DMS53 (cell line): Measurements from ENCODE around the gene IGLL5.
A peak's percentile ranks its signal among the peaks of the same experiment; 100 is the strongest.

ENCODE experiments used
- DNase-seq: peaks from one replicate; lab custom pipeline; 2025; lab: John Stamatoyannopoulos, UW

The IGLL5 gene

GRCh38 chr22:22887621-22888503, at the start of gene IGLL5:
Gene IGLL5, plus strand, starts transcription at chr22:22887816. Its CDS starts 238 bp downstream, at chr22:22888054.
- no peak for DNase-seq

DNA sequence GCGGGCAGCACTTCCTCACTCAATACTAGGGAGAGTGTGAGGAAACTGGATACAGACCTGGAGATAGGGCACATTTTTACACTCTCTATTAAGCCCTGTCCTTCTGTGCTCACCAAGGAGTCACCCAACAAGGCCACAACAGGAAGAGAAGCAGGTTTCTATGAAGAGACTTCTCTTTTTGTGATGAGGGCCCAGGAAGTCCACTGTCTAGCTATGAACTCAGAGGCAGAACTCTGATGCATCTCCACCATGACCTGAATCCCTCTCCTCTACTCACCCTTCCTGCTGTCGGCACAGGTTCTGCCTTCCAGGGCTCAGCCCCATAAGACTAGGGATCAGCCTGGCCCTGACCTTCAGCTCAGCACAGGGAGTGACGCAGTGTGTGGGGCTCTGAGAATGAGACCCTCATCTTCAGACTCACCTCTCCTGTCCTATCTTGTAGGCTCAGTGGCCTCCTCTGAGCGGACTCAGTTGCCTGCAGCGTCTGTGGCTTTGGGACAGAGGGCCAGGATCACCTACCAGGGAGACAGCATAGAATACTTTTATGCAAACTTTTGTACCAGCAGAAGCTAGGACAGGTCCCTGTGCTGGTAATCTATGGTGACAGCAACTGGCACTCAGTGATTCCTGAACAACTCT, 49.3 kb upstream of the IGLL5 start:
- no peak for DNase-seq

DNA sequence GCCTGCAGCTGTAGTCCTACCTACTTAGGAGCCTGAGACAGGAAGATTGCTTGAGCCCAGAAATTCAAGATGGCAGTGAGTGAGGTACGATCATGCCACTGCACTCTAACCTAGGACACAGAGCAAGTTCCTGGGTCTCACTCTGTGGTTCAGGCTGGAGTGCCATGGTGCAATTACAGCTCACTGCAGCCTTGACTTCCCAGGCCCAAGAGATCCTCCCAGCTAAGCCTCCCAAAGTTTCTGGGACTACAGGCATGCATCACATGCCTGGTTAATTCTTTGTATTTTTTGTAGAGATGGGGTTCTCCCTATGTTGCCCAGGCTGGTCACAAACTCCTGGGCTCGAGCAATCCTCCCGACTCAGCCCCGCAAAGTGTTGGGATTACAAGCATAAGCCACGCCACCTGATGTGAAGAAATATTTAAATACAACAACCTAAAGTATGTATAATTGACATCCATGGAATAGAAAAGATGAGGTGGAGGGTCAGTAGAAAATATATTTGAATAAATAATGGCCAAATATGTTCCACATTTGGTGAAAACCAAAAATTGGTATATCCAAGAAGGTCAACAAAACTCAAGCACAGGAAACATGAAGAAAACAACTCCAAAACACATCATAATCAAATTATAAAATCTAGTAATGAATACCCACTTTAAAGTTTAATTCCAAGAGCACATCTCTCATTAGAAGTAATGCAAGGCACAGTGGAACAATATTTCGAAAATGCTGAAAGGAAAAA, 47.9 kb upstream of the IGLL5 start:
- no peak for DNase-seq

GRCh38 chr22:22840780-22841179, 46.8 kb upstream of the IGLL5 start:
- no peak for DNase-seq

DNA sequence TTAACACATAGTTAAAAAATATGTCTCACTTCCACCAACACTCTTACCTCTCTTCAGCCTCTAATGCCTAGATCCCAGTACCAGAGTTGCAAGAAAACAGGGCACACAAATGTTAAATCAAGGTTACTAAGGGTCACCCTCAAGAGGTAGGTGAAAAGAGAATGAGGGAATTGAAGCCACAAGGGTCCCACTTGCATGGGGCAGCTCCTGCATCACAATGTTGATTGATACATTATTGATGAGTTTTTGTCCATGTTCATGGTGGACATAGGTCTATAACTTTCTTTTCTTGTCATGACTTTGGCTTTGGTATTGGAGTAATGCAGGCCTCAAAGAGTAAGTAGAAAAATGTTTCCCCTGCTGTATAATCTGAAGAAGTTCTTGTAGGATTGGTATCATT, 46.0 kb upstream of the IGLL5 start:
- DNase-seq = no peak

GRCh38 chr22:22842085-22842484, 45.5 kb upstream of the IGLL5 start:
- DNase-seq = no peak

DNA sequence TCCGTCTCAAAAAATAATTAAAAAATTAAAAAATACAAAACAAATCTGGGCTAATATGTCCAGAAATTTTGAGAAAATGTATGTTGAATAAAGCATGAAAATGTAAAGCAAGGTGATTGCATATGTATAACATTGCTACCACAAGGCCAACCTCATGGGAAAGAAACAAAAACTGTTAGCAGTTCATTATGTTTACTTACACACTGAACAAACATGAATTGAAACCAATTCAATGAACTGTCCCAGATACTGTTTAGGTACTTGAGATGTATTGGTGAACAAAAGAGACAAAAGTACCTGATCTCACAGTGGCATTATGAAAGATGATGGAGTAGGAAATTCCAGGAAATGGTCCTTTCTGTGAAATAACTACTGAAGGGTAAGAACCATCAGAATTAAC, 43.8 kb upstream of the IGLL5 start:
- DNase-seq = peak; percentile 59

DNA sequence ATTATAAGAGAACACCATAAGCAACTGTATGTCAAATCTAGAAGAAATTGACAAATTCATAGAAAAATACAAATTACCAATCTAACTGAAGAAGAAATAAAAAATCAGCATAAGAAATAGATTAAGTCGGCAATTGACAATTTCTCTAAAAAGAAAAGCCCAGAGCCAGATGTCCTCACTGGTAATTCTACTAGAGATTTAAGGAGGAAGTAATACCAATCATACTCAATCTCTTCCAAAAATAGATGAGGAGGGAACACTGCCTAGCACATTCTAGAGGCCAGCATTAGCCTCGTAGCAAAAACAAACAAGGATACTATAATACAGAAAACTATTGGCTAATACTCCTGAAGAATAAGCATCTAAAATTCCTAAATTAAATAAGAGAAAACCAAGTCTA, 40.4 kb upstream of the IGLL5 start:
- DNase-seq = no peak

DNA sequence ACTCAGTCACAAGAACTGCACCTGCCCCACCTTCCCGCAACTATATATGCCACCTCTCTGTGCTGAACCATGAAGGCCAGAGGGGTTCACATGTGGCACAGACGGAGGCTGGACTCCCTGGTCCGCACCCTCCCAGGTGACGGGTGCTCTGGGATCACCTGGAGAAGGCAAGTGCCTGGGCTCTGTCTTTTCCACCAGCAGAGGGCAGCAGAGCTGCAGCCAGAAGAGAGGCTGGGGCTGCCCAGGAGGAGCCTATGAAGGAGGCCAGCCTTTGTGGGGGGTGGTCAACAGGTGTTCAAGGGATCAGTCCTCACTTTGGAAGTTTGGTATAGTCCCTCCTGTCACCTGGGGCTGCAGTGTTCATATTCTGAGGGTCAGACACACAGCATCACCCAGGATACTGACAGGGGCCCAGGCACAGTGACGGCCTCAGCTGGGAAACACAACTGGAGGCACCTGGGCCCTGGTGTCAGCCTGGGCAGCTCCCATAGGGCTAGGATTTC, 39.2 kb upstream of the IGLL5 start:
- peak; percentile 73 for DNase-seq

GRCh38 chr22:22849640-22850610, 37.7 kb upstream of the IGLL5 start:
- DNase-seq = no peak

DNA sequence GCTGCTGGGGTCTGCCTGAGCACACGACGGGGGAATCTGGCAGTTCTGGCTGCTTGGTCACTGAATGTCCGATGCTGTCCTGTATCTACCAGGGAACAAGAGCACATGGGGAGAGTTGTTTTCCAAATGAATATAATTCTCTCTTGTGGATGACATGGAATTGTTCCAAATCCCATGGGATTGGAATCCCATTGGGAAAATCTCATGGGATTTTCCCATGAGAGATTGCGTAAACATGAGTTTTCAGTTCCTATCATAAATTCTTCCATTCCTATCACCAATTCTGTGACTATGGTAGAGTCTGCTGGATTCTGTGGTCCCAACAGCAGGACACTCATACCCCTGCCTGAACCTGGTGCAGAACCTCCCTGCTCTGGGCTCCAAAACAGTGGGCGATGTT, 35.6 kb upstream of the IGLL5 start:
- DNase-seq = no peak

- no peak for DNase-seq
Measured at GRCh38 chr22:22853713-22854112, 33.9 kb upstream of the IGLL5 start.

DNA sequence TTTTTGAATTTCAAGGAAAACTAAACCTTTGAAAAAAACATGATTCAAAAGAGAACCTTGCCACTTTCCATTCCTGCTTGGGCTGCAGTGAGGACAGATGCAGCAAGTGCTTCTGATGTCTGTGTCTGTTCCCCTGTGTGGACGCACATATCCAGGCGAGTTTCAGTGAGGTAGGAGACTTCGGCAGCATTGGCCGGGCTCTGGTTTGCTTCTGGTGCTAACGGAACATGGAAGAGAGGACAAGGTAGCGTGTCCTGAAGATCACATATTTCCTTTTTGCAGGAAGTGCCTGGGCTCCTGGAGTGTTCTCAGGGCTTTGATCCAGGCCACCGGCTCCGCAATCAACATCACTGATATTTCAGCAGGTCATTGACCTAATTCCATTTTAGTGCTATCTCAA, 33.1 kb upstream of the IGLL5 start:
- no peak for DNase-seq

- DNase-seq = no peak
Measured at GRCh38 chr22:22855085-22855484, 32.5 kb upstream of the IGLL5 start.

DNA sequence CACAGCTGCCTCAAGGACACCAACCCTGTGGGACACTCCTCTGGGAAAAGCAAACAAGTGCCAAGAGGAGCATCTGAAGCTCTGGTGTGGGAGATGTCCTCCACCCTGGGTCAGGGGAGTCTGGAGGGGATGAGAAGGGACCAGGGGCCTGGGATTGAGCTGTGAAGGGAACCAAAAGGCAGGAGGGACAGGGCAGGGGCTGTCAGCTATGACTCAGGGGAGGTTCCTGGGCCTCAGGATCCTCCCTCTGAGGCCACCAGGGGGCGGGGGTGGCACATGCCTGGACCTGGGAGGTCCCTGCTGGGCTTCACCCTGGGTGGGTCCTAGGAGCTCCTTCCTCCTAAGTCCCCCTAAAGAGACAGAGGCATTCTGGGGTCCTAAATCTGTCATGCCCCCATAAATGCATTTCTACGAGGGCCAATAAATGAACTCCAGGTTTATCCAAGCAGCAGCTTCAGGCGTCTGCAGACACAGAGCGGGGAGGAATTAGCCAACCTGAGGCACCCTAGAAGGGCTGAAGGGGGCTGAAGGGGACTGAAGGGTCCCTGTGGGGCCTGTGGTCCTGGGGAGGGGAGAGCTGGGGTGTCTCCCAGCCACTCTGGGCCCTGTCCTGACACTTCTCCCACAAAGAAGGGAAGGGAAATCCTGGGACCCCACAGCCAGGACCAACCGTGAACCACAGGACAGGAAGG, 31.9 kb upstream of the IGLL5 start:
- peak; percentile 5 for DNase-seq

GRCh38 chr22:22856364-22856763, 31.3 kb upstream of the IGLL5 start:
- DNase-seq = no peak

GRCh38 chr22:22856885-22857606, 30.6 kb upstream of the IGLL5 start:
- no peak for DNase-seq

- DNase-seq = peak; percentile 11
Measured at GRCh38 chr22:22857607-22858558, 29.7 kb upstream of the IGLL5 start.

DNA sequence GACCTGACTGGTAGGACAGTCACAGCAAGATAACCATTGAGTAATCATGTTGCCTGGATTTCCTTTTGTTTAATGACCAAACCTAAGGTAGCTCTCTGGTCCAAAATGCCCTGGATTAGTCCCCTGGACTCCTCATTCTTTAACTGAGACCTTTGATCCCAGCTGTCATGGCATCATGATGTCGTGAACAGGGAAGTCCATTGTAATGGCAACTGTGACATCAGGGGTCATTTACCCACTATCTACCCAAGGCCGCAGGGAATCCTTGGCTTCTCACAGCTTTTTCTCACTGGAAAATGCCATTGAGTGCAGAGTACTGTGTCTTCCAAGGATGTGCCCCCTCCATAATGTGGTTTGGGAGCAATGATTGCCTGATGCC, 29.1 kb upstream of the IGLL5 start:
- no peak for DNase-seq
